Measurements from ENCODE around the gene NFX1.

- TF ChIP-seq SIN3A (IDR thresholded peaks at IDR 0.05; ENCODE audit: borderline replicate concordance, insufficient read depth, low read length) (no peak), REST (IDR thresholded peaks at IDR 0.05; ENCODE audit: insufficient read depth in 1 of 2, low read depth in 2 of 2, low read length in 2 of 2) (no peak), TAF1 (IDR thresholded peaks at IDR 0.05; ENCODE audit: borderline replicate concordance, insufficient read depth, low read length) (no peak), POLR2AphosphoS5 (IDR thresholded peaks at IDR 0.05; ENCODE audit: low read depth, low read length) (no peak), FOXP2 (optimal IDR thresholded peaks at IDR 0.05; ENCODE audit: borderline replicate concordance, extremely low read depth, extremely low read length, insufficient read depth) (no peak)
Measured at GRCh38 chr9:33331377-33331891, 41.1 kb downstream of the NFX1 start.

Data from PFSK-1 (cell line).